SK-N-MC (cell line): ENCODE results near the gene HMGN2.

ENCODE experiments used
- DNase-seq: peaks from one replicate; pipeline ENCODE4 v3.0.0-alpha.2; 2011; ENCODE audit warnings: low read depth, low spot score
- H3K27ac ChIP-seq: fragments of 200-600 bp; sonication (generic); 2 replicates; pipeline ENCODE4 v1.5.1; 2016; ENCODE audit warnings: mixed run types
- H3K36me3 ChIP-seq: fragments of 200-600 bp; sonication (generic); 2 replicates; pipeline ENCODE4 v1.6.1; 2017; ENCODE audit warnings: antibody characterized with exemption, low read length, mixed read lengths; ENCODE audit not compliant: insufficient read depth
- H3K4me3 ChIP-seq: fragments of 200-600 bp; sonication (generic); 2 replicates; pipeline ENCODE4 v1.5.1; 2016
- H3K9ac ChIP-seq: fragments of 200-600 bp; sonication (generic); 2 replicates; pipeline ENCODE4 v1.8.0; 2017; ENCODE audit warnings: mixed run types, mixed read lengths; ENCODE audit not compliant: insufficient read length
- H3K9me3 ChIP-seq: fragments of 200-600 bp; sonication (generic); 2 replicates; pipeline ENCODE4 v1.6.1; 2017; ENCODE audit warnings: low read depth, mild to moderate bottlenecking, antibody characterized with exemption, low read length, moderate library complexity, mixed read lengths
- EZH2 ChIP-seq: fragments of 200-600 bp; sonication (generic); IDR thresholded peaks from one replicate; pipeline ENCODE4 v1.6.1; 2017; ENCODE audit warnings: antibody characterized with exemption
- FOXP2 ChIP-seq: optimal IDR thresholded peaks from 2 replicates; pipeline ENCODE3; 2011; ENCODE audit warnings: mild to moderate bottlenecking, moderate library complexity; ENCODE audit not compliant: insufficient read depth; ENCODE audit errors: extremely low read length, control extremely low read depth
- POLR2AphosphoS5 ChIP-seq: IDR thresholded peaks from 2 replicates; pipeline ENCODE4 v1.6.1; 2012; ENCODE audit warnings: mild to moderate bottlenecking, low read depth, low read length, borderline replicate concordance

Gene HMGN2

GRCh38 chr1:26472320-26472900 is at the start of gene HMGN2:
TSS of gene HMGN2 (plus strand) at chr1:26472440. CDS start at chr1:26472613, 173 bp downstream.
- Histone ChIP-seq H3K4me3 (peak within 1 kb of the TSS; percentile 100), H3K36me3 (peaks cover 53% of the 10 kb centered on the region), H3K9me3 (no peaks in the 10 kb centered on the region), H3K27ac (peak within 1 kb of the TSS; percentile 97), H3K9ac (peak within 1 kb of the TSS; percentile 94)
- TF ChIP-seq POLR2AphosphoS5 (peak; percentile 83), FOXP2 (no peak)
- peak; percentile 42 for DNase-seq

GRCh38 chr1:26429721-26430120 is 42.5 kb upstream of the HMGN2 start:
- DNase-seq = no peak
- Histone ChIP-seq H3K9ac (no peak overlapping the region), H3K27ac (no peak overlapping the region), H3K9me3 (no peaks in the 10 kb centered on the region), H3K4me3 (no peak overlapping the region), H3K36me3 (peaks cover 5% of the 10 kb centered on the region; the same call in 1 of the 2 replicates)
- TF ChIP-seq FOXP2 = no peak
- no peak for TF ChIP-seq EZH2

GRCh38 chr1:26431979-26432695 is 40.1 kb upstream of the HMGN2 start, which contains the start of gene DHDDS:
TSS of gene DHDDS (plus strand) at chr1:26432321. CDS start at chr1:26432946, 625 bp downstream.
- Histone ChIP-seq H3K9ac (peak within 1 kb of the TSS; percentile 93), H3K9me3 (no peaks in the 10 kb centered on the region), H3K4me3 (peak within 1 kb of the TSS; percentile 99), H3K36me3 (peaks cover 5% of the 10 kb centered on the region; the same call in 1 of the 2 replicates), H3K27ac (peak within 1 kb of the TSS; percentile 67)
- peak; percentile 69 for DNase-seq
- TF ChIP-seq EZH2 (no peak), POLR2AphosphoS5 (peak; percentile 93; the same call in 1 of the 2 replicates)

GRCh38 chr1:26432793-26433192 is 39.4 kb upstream of the HMGN2 start:
- DNase-seq = no peak
- peak overlapping the region; percentile 93 for H3K9ac ChIP-seq

GRCh38 chr1:26434161-26434752 is 38.0 kb upstream of the HMGN2 start:
- H3K4me3 ChIP-seq = no peak overlapping the region
- peaks cover 21% of the 10 kb centered on the region; the same call in 1 of the 2 replicates for H3K36me3 ChIP-seq
- no peak for TF ChIP-seq EZH2
- TF ChIP-seq POLR2AphosphoS5 = no peak
- TF ChIP-seq FOXP2 = no peak
- DNase-seq = no peak
- no peaks in the 10 kb centered on the region for H3K9me3 ChIP-seq
- no peak overlapping the region for H3K9ac ChIP-seq
- no peak overlapping the region for H3K27ac ChIP-seq

More at GRCh38 chr1:26432793-26433192, 39.4 kb upstream of the HMGN2 start:
- TF ChIP-seq EZH2 = no peak
- no peak for TF ChIP-seq POLR2AphosphoS5
- no peak for TF ChIP-seq FOXP2
- H3K36me3 ChIP-seq = peaks cover 6% of the 10 kb centered on the region; the same call in 1 of the 2 replicates
- H3K27ac ChIP-seq = no peak overlapping the region
- H3K9me3 ChIP-seq = no peaks in the 10 kb centered on the region
- peak overlapping the region; percentile 99 for H3K4me3 ChIP-seq

- H3K4me3 ChIP-seq = no peak overlapping the region
- H3K27ac ChIP-seq = no peak overlapping the region
- DNase-seq = no peak
- no peak for TF ChIP-seq FOXP2
- TF ChIP-seq POLR2AphosphoS5 = no peak
- TF ChIP-seq EZH2 = no peak
- peaks cover 44% of the 10 kb centered on the region for H3K36me3 ChIP-seq
- no peak overlapping the region for H3K9ac ChIP-seq
- no peaks in the 10 kb centered on the region for H3K9me3 ChIP-seq
Observed at GRCh38 chr1:26438041-26438440, 34.2 kb upstream of the HMGN2 start.

GRCh38 chr1:26440259-26440658 is 32.0 kb upstream of the HMGN2 start:
- Histone ChIP-seq H3K9me3 (no peaks in the 10 kb centered on the region), H3K4me3 (no peak overlapping the region), H3K9ac (no peak overlapping the region), H3K27ac (no peak overlapping the region), H3K36me3 (peaks cover 55% of the 10 kb centered on the region)
- no peak for DNase-seq
- no peak for TF ChIP-seq POLR2AphosphoS5
- TF ChIP-seq EZH2 = no peak
- no peak for TF ChIP-seq FOXP2

- H3K36me3 ChIP-seq = peaks cover 6% of the 10 kb centered on the region; the same call in 1 of the 2 replicates
- DNase-seq = no peak
- H3K9ac ChIP-seq = no peak overlapping the region
- H3K27ac ChIP-seq = no peak overlapping the region
- no peaks in the 10 kb centered on the region for H3K9me3 ChIP-seq
- TF ChIP-seq FOXP2 (no peak), POLR2AphosphoS5 (no peak)
- no peak overlapping the region for H3K4me3 ChIP-seq
Observed at GRCh38 chr1:26449868-26450267, 22.4 kb upstream of the HMGN2 start.

GRCh38 chr1:26450908-26451307 is 21.3 kb upstream of the HMGN2 start:
- DNase-seq = no peak
- TF ChIP-seq FOXP2 (no peak), POLR2AphosphoS5 (no peak), EZH2 (no peak)
- no peak overlapping the region for H3K4me3 ChIP-seq
- H3K9ac ChIP-seq = no peak overlapping the region
- H3K9me3 ChIP-seq = no peaks in the 10 kb centered on the region
- H3K27ac ChIP-seq = no peak overlapping the region
- H3K36me3 ChIP-seq = peaks cover 3% of the 10 kb centered on the region; the same call in 1 of the 2 replicates
